MCF 10A (cell line): Measurements from ENCODE around the gene CCDC39. TPM values are rescaled to one million over a fixed set of nuclear protein-coding genes. Genes with fewer than 3 reads are reported as not detected.

Source experiments
- BruUV-seq: library from RNA; stranded (reverse); fragments of 400-500 nt; replicated peaks from 2 replicates; lab custom pipeline; 2021; lab: Mats Ljungman, UMichigan
- CTCF ChIA-PET: fragments of 300-600 bp; sonication (Branson Sonifier 250); formaldehyde crosslinking; extraction: SDS; loops from one replicate; lab custom pipeline; 2021; ENCODE audit warnings: antibody characterized with exemption, inconsistent platforms; lab: Yijun Ruan, JAX
- POLR2A ChIA-PET: fragments of 300-600, 350-650 bp; sonication (Branson Sonifier 250); formaldehyde crosslinking; extraction: SDS; loops from one replicate; lab custom pipeline; 2020; ENCODE audit warnings: antibody characterized with exemption, inconsistent platforms; lab: Yijun Ruan, JAX
- DNase-seq: peaks from one replicate; pipeline ENCODE4 v3.0.0-alpha.2; 2018; ENCODE audit not compliant: unreplicated experiment
- H3K27ac Mint-ChIP-seq: one replicate; pipeline ENCODE4 v1.8.0; 2022; ENCODE audit warnings: mild to moderate bottlenecking, low read depth, mixed read lengths; ENCODE audit not compliant: unreplicated experiment
- H3K27me3 Mint-ChIP-seq: one replicate; pipeline ENCODE4 v1.8.0; 2022; ENCODE audit warnings: mixed read lengths; ENCODE audit not compliant: insufficient read depth, unreplicated experiment
- H3K36me3 Mint-ChIP-seq: one replicate; pipeline ENCODE4 v1.8.0; 2022; ENCODE audit warnings: mild to moderate bottlenecking, moderate library complexity, mixed read lengths; ENCODE audit not compliant: insufficient read depth, unreplicated experiment
- H3K4me1 Mint-ChIP-seq: one replicate; pipeline ENCODE4 v1.8.0; 2022; ENCODE audit warnings: mixed read lengths; ENCODE audit not compliant: insufficient read depth, unreplicated experiment
- H3K4me3 Mint-ChIP-seq: one replicate; pipeline ENCODE4 v1.8.0; 2022; ENCODE audit warnings: mild to moderate bottlenecking, moderate library complexity, mixed read lengths; ENCODE audit not compliant: unreplicated experiment
- H3K9me3 Mint-ChIP-seq: one replicate; pipeline ENCODE4 v1.8.0; 2022; ENCODE audit warnings: mixed read lengths; ENCODE audit not compliant: unreplicated experiment
- intact Hi-C: fragments of 100-400 bp; cut with micrococcal nuclease; formaldehyde crosslinking; loops from 2 replicates; pipeline ENCODE4 v1.14.1; 2022
- total RNA-seq: library from RNA; stranded (reverse); gene quantifications from 2 replicates; pipeline ENCODE4 v1.2.3, GENCODE V29; 2022
- TF ChIP-seq, protein P1 (sequence below): fragments of 200-600 bp; IDR thresholded peaks from one replicate; pipeline ENCODE4 v1.8.0; 2022; ENCODE audit warnings: antibody characterized with exemption, mild to moderate bottlenecking; ENCODE audit not compliant: unreplicated experiment

Gene CCDC39
- total RNA-seq, 1 experiment from 2014 or later = not detected

DNA sequence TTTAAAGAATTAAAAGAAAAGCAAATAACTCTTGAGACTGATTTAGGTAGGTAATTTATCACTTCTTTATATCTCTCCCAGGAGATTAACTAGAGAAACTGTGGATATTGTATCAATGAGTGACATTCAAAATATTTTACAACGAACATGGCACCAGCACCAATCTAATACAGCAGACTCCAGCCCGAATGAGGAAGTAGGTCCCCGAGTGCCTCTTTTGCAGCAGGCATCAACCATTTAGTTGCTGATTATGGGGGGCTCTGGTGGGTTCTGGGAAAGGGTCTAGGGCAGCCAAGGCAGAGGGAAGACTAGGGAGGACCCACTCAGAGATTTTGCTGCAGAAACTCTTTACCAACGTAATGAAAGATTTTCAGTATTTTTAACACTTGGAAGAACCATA, 109.1 kb downstream of the CCDC39 start:
- no peaks in the 10 kb centered on the region for H3K27me3 Mint-ChIP-seq
- no peak overlapping the region for H3K27ac Mint-ChIP-seq
- H3K9me3 Mint-ChIP-seq = no peaks in the 10 kb centered on the region
- BruUV-seq = no TSS peak
- H3K4me1 Mint-ChIP-seq = no peaks in the 10 kb centered on the region
- no peak overlapping the region for H3K4me3 Mint-ChIP-seq
- ChIA-PET CTCF (interaction anchor here (1.4 kb wide), 1 partner anchor 641 kb away, joined by 4 read pairs; no protein-coding TSS in a partner anchor), POLR2A (no interaction called here)
- intact Hi-C loops = no loop called here
- DNase-seq = no peak
- TF ChIP-seq, protein P1, sequence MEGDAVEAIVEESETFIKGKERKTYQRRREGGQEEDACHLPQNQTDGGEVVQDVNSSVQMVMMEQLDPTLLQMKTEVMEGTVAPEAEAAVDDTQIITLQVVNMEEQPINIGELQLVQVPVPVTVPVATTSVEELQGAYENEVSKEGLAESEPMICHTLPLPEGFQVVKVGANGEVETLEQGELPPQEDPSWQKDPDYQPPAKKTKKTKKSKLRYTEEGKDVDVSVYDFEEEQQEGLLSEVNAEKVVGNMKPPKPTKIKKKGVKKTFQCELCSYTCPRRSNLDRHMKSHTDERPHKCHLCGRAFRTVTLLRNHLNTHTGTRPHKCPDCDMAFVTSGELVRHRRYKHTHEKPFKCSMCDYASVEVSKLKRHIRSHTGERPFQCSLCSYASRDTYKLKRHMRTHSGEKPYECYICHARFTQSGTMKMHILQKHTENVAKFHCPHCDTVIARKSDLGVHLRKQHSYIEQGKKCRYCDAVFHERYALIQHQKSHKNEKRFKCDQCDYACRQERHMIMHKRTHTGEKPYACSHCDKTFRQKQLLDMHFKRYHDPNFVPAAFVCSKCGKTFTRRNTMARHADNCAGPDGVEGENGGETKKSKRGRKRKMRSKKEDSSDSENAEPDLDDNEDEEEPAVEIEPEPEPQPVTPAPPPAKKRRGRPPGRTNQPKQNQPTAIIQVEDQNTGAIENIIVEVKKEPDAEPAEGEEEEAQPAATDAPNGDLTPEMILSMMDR = no peak
- no peaks in the 10 kb centered on the region for H3K36me3 Mint-ChIP-seq

DNA sequence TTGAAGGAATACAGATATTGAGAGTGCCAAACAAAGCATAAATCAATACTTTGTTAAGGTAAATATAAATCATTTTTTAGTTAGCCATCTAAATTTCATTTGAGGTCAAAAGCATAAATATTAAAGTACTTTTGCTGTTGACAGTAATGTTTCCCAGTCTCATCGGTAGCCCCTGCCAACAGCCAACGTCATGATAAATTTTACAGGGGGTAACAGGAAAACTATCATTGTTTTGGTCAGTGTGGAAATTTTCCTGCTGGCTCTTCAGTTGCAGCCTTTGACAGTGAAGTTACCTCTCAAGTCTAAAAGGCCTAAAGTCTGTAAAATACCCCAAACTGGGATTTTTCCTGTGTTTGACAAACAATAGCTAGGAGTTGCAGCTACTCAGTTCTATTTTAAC, 114.6 kb downstream of the CCDC39 start:
- intact Hi-C loops = no loop called here
- ChIA-PET CTCF (interaction anchor here (0.5 kb wide), 1 partner anchor 248 kb away, joined by 3 read pairs; no protein-coding TSS in a partner anchor), POLR2A (no interaction called here)
- peaks cover 14% of the 10 kb centered on the region for H3K9me3 Mint-ChIP-seq
- DNase-seq = no peak
- no peaks in the 10 kb centered on the region for H3K4me1 Mint-ChIP-seq
- no TSS peak for BruUV-seq
- no peaks in the 10 kb centered on the region for H3K36me3 Mint-ChIP-seq
- H3K4me3 Mint-ChIP-seq = no peak overlapping the region
- H3K27me3 Mint-ChIP-seq = no peaks in the 10 kb centered on the region
- TF ChIP-seq, protein P1 = no peak
- no peak overlapping the region for H3K27ac Mint-ChIP-seq

Other genes with a start within 250 kb of the CCDC39 start
- 35.8 and 41.9 TPM in 2 replicates for gene TTC14, start 77.3 kb downstream of the CCDC39 start, total RNA-seq
- gene FXR1, start 233.2 kb upstream of the CCDC39 start, total RNA-seq = 166 and 194 TPM in 2 replicates